Skeletal muscle cell (primary cell): ENCODE measurements around the gene EML1.
A peak's percentile ranks its signal among the peaks of the same experiment; 100 is the strongest.

Experiments
- DNase-seq: peaks from one replicate; pipeline ENCODE4 v3.0.0-alpha.2; 2010; ENCODE audit warnings: low read depth
- H3K4me3 ChIP-seq: 2 replicates; pipeline ENCODE4 v1.5.1; 2011; ENCODE audit warnings: low read depth, mild to moderate bottlenecking, control low read depth, low read length, moderate library complexity

EML1 gene

DNA sequence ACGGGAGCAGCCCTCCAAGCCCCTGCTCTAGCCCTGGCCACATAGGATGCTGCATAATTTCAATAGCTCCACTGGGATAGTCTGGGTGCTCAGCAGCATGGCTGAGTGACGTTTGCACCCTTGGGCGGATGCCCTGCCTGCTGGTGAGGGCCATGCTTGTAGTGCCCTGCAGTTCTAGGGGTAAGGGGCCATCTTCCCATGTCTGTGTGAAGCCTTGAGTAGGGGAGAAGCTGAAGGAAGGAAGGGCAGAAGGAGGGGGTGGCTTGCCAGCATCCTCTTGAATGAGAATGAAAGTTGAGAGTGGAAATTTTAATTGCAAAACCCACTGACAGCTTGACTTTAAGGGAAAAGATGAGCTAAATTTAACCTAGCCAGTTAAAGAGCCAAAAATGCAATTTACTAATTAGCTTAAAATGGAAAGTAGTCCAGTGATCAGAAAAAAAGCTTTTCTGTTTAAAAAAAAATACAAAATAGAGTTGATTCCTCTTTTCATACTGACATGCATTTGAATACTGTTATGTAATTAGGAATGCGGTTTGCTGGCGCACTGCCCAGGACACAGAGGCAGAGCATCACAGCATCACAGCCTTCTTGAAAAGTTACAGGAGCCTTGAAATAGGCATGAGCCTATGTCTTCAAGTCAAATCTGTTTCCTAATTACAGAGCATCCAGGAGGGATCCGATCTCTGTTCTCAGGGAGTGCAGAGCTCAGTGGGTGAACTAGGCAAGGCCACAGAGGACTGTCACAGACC, 18.5 kb upstream of the EML1 start:
- H3K4me3 ChIP-seq = no peak overlapping the region
- no peak for DNase-seq

DNA sequence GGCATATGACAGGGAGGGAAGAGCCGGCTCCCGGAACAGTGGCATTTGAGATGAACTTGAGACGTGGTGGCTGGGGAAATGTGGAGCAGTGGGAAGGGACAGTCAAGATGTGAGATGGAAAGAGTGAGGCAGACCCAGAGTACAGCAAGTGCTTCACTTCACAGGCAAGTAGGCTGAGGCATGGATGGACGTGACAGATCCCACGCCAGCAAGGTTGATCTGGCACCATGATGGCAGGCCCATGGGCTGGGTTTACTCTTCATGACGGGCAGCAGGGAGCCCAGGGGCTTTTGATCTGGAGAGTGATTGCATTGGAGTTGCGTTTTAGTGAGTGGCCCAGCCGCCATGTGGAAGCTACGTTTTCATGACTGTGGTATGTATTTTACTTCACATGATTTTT, 17.9 kb upstream of the EML1 start:
- DNase-seq = no peak
- no peak overlapping the region for H3K4me3 ChIP-seq

DNA sequence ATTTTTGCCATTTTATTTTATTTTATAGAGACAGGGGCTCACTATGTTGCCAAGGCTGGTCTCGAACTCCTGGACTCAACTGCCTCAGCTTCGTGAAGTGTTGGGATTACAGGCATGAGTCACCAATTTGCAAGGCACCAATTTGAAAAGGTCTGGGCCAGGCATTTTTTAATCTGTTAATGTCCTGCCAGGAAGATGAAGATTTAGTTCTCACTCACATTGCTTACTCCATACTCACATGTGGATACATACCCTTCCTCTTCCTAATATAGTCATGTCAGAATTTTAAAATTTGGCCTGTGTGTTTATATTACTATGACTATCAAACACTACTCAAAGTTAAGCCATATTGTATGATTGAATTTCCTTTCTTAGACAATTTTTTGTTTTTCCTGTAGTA, 15.3 kb upstream of the EML1 start:
- DNase-seq = no peak

DNA sequence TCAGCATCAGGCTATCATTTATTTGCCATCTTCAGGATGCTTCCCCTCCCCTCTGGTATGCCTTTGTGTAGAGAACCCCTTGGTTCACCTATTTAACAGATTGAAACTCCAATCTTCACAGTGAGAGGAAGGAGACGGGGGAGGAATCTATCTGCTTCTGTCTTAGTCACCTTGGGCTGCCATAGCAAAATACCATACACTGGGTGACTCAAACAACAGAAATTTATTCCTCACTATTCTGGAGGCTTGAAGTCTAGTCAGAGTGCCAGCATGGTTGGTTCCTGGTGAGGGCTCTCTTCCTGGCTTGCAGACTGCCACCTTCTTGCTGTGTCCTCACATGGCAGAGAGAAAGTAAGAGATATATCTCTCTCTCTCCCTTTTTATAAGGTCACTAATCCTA, 13.5 kb upstream of the EML1 start:
- DNase-seq = no peak
- H3K4me3 ChIP-seq = no peak overlapping the region

More for the DNA sequence above, 15.3 kb upstream of the EML1 start:
- H3K4me3 ChIP-seq = no peak overlapping the region

DNA sequence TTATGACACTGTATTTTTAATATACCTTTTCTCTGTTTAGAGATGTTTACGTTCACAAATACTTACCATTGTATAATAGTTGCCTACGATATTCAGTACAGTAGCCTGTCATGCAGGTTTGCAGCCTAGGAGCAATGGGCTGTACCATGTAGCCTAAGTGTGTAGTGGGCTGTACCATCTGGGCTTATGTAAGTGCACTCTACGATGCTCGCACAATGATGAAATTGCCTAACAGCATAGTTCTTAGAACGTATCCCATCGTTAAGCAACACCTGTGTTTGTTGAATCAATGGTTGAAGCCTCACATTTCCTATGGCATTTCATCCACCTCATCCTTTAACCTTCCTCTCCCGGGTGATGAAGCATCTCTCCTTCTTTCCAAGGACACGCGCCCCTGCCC, 12.5 kb upstream of the EML1 start:
- H3K4me3 ChIP-seq = no peak overlapping the region
- no peak for DNase-seq

DNA sequence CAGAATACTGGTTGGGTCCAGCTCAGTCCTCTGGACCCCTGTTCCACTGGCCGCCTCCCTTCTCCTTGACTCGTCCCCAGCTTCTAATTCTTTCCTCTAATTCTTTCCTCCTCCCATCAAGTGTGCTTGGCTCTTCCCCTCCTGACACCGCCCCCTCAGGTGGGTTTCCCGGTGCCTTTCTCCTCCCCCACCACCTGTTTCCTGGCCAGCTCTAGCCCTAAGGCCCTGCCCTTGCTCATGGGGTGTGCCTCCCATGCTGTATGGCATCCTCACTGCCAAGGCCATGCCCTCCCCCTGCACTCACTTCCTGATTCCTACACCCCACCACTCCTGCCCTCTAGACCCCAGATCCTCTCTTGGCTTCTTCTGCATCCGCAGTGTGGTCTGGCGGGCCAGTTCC, 12.1 kb upstream of the EML1 start:
- no peak for DNase-seq

DNA sequence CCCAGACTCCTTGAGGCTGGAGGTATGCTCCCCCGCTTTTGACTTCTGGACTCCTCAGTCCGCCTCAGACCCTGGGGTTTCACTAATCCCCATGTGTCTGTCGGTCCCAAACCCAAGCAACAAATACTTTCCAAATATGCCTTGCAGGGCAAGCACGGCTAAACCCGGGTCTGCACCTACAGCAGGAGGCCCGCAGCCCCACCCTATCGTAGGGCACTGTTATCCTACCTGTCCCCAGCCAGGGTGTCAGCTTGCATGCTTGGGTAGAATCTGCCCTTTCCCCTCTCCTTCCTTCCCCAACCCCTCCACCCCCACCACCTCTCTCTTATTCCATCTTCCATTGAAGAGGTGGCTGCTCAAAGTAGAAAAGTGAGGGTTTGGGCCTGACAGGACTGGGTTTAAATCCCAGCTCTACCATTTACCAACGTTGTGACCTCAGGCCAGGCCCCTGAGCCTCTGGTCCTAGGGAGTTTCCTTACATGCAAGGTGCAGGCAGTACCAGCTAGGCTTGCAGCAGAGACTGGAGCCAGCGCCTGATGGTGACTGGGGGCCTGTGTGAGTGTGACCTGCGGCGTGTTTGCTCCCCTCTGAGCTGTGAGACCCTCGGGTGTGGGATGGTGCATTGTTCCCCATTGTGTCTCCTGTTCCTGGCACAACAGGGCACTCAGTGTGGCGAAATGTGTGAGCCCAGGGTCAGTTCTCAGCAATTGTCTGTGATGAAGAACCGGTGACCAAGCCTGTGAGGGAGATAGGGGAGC, 11.2 kb upstream of the EML1 start:
- no peak overlapping the region for H3K4me3 ChIP-seq
- DNase-seq = no peak

More for the DNA sequence above, 12.1 kb upstream of the EML1 start:
- H3K4me3 ChIP-seq = no peak overlapping the region

DNA sequence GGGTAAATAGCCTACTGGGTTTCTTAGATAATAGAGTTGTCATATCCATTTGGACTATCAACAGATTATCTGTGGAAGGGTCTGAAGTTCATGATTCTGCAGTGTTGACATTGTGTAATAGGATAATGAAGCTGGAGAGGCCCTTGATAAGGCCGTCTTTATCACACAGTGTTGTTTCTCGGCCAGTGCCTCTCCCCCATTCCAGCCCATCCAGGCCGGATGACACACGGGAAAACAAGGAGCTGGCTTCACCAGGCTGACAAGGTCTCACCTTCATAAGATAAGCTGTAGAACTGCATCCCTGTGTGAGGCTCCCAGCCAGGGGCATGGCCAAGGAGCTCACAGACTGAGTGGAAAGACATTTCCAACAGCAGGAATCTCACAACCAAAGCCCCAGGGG, 8.7 kb upstream of the EML1 start:
- H3K4me3 ChIP-seq = no peak overlapping the region
- DNase-seq = no peak

DNA sequence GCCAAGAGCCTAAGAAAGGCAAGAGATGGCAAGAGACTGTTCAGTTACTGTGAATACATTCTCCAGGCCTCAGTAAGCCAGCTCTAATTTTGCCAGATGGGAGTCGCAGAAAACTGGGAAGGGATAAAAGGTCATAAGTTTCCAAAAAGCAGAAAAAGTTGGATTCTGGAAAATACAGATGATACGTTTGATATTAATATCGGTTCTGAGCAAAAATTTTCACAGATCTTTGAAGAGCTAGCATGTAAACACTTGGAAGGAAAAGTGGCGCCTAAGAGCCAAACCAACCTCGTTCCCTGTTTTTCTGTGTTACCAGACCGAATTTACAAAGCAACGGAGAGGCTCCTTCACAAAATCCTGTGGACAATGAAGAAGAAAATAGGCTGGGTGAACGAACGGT, 7.8 kb upstream of the EML1 start:
- DNase-seq = no peak
- H3K4me3 ChIP-seq = no peak overlapping the region

DNA sequence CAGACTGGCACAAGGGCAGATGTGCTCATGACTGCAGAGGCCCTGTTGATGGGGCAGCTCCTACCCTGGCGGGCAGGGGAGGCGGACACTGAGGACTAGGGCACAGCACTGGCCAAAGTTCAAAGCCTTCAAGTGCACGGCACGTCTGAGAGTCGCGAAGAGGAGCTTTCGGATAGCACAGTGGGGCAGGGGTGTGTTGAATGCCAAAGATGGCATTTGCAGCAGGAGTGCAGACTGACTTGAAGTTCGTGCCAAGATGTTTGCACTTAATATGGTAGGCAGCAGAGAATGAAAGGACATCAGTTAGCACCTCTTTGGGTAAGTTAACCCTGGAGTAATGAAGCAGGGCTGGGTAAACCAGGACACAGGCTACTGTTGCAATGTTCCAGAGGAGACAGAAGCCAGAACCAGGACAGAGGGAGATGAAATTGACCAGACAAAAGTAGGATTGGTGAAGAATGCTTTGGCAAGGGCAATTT, 6.7 kb upstream of the EML1 start:
- H3K4me3 ChIP-seq = no peak overlapping the region

DNA sequence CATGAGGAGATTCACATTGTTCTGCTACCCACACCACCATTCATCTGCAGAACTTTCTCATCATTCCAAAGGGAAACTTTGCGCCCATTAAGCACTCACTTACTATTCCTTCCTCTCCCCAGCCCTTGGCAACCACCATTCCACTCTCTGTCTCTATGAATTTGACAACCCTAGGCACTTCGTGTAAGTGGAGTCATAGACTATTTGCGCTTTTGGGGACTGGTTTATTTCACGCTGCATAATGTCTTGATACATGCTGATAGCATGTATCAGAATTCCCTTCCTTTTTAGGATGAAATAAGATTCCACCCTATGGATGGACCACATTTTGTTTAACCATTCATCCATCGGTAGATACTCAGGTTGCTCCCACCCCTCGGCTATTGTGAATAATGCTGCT, 4.5 kb upstream of the EML1 start:
- no peak overlapping the region for H3K4me3 ChIP-seq
- DNase-seq = no peak

More for the DNA sequence above, 6.7 kb upstream of the EML1 start:
- no peak for DNase-seq

DNA sequence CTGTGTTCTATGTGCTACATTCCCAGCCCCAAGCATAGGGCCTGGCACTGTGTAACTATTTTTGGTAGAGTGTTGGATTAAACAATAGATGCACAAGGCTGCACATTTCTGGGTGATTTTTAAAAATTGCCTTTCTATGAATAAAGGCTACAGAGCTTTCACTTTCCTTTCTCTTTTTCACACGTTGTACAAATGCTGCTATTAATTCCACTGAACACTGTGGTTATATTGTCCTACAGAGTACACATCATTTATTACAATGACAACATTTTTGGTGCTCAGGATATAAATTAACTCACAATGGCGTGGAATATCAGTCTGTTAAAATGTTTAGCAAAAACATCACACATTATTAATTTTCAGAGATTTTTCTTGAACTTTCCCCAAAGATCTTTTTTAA, 3.6 kb upstream of the EML1 start:
- no peak overlapping the region for H3K4me3 ChIP-seq
- DNase-seq = no peak

DNA sequence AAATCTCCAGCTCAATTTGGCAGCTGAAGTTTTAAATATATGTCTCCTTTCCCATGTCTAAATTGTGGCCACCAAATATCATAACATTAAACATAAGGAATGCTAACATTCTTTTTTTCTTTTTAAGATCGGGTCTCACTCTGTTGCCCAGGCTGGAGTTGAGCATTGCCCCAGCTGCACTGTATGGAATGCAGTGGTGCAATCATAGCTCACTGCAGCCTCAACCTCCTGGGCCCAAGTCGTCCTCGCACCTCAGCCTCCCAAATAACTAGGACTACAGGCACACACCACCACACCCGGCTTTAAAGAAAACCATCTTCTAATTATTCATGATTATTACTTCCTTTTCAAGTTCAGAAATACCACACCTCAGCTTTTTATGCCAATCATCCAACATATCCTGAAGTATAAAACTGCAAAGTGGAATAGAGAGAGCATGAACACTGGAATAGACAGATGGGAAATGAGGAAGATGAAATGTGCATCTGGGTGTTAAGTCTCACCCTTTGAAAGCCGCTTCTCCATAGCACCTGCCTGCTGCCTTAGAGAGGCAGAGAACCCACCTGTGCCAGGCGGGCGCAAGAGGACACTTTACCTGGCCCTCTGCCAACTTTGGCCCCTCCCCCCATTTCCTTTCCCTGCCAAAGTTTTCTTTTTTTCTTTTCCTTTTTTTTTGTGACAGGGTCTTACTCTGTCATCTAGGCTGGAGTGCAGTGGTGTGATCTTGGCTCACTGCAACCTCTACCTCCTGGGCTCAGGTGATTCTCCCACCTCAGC, 2.8 kb upstream of the EML1 start:
- no peak for DNase-seq
- no peak overlapping the region for H3K4me3 ChIP-seq

DNA sequence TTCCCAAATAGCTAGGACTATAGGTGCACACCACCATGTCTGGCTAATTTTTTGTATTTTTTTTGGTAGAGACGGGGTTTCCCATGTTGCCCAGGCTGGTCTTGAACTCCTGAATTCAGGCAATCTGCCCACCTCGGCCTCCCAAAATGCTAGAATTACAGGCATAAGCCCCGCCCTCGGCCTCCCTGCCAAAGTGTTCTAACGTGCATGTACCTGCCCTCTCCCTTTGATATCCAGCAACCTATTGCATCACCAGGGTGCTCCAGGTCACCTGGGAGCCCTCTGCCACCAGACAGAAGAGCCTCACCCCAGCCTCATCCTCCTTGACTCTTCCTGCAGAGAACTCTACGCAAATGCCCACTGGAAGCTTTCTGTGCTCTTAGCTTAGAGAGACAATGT, 2.2 kb upstream of the EML1 start:
- DNase-seq = no peak
- no peak overlapping the region for H3K4me3 ChIP-seq

DNA sequence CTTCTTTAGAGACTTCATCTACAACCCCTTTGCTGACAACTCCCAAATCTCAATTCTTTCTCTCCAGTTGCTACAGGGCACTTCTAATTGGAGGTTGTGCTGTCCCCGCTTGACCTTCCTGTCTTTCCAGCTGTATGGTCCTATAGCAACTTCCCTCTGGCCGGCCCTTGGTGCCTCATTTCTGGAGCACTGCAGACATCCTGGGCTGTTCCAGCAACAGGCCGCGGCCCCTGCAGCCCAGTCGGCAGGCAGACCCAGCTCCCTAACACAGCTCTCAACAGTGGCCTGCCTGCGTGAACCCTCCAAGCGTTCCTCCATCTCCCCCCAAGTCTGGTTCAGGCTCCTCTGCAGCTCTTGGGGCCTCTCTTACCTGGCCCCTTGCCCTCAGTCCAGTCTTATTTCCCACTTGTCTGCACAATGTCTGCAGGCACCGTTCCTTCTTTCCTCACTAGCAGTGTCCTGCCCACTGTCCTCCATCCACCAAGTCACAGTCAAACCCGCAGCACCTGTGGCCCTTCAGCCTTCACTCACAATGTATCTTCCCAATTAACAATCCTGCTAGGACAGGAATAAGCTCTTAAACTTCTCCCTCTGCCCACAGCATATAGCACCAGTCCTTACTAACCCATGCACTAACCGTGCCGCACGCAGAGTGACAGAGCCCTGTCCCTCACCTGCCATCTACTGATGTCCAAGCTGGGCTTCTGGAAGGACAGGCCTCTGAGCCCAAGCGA, 1.6 kb upstream of the EML1 start:
- H3K4me3 ChIP-seq = no peak overlapping the region
- no peak for DNase-seq

DNA sequence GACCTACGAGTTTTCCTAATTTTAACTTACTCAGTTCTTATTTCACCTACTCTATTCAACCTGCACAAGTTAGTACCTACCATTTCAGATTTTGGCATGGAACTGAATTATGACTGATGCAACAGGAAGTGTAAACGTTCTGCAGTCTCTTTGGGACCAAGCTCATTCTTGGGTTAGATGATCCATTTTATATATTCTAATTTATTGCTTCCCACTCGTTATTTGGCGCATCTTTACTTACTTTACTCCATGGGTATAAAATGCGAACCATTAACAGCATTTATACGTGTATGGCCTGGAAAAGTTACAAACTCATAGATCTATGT, 1.0 kb upstream of the EML1 start:
- DNase-seq = no peak
- H3K4me3 ChIP-seq = peak overlapping the region; percentile 49

DNA sequence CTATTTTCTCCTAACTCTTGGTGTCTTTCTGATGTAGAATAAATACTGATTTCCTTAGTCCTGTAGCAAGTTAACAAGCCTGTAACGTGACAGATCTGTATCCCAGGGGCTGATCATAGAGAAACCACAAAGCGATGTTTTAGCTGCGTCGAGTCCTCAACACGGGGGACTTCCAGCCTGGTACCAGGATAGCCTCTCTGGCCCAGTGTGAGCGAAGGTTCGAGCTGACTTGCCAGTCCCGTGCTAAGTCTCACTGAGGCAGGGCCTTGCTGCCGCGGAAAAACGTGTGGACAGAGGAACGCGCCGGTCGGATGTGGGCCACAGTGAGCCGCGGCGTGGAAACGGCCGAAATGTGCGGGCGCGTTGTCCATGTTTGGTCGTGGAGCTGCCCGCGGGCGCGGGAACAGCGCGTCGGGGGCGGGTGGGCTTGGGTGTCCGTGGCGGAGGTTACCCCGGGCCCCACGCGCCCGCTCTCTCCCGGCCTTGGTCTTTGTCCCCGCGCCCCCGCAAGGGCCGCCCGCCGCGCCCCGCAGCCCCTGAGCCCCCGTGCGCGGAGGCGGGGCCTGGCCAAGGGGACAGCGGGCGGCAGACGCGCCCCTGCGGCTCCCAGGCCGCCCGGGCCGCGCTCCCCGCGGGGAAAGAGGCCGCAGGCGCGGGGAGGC, 531 bp upstream of the EML1 start:
- DNase-seq = no peak
- peak overlapping the region; percentile 49 for H3K4me3 ChIP-seq

DNA sequence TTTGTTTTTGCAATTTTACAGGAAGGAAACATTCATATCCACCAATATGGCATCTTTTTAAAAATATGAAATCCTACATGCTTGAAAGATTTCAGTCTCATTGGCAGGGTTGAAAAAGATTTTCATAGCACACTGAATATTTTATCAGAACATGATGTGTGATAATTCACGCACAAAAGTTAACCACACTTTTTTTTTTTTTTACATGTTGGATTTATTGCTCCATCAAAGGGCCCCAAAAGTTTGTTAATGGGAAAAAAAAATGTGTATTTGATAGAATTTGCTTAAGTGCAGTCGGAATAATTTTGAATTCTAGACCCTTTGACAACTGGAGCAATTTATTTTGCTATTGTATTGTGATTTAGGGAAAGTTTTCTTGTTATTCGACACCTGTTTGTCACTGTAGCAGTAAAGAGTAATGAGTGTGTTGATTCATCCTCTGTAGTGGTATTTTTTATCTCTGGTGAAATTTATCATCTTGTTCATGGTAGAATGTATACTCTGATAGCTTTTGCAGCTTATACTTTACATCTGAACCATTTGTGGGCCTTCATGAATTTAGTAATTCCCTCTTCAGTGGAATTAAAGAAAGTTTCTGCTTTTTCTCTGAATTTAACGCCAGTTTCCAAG, 1.1 kb downstream of the EML1 start:
- H3K4me3 ChIP-seq = peak overlapping the region; percentile 65
- no peak for DNase-seq

DNA sequence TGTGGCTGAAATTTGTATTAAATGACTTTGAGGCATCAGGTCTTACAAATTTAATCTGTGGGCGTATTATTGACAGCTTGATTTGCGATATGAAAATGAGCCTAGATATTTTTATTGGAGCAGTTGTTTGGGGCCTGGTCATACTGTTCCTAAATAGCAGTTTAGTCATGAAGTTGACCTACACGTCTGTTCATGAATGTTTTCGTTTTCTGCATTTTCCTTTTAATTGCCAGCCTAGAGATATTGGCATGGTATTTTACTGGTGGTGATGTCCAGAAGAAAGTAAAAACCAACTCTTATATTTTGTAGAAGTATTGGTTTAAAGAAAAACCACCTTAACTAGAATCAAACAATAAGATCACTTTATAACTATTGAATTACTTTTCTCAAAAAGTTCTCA, 1.8 kb downstream of the EML1 start:
- DNase-seq = no peak
- no peak overlapping the region for H3K4me3 ChIP-seq
